Central memory CD8-positive, alpha-beta T cell (primary cell): Measurements from ENCODE around the gene HES4.

Source experiments
- ATAC-seq: fragments of 150-1000 bp; cut with Tn5 transposase; replicated peaks from 2 replicates; pipeline ENCODE4 v1.10.0; 2022; ENCODE audit warnings: mild to moderate bottlenecking, moderate FRiP score, moderate number of reproducible peaks; ENCODE audit not compliant: poor library complexity, severe bottlenecking; ENCODE audit errors: extremely low read depth
- DNase-seq, 2 donors: peaks; one replicate each; pipeline ENCODE4 v3.0.0; 2021; ENCODE audit warnings: low spot score in 2 of 2
- H3K27ac Mint-ChIP-seq: one replicate; pipeline ENCODE4 v1.8.0; 2022; ENCODE audit warnings: low read depth, mild to moderate bottlenecking, moderate library complexity, mixed read lengths
- H3K27me3 Mint-ChIP-seq: one replicate; pipeline ENCODE4 v1.8.0; 2022; ENCODE audit warnings: mixed read lengths
- H3K36me3 Mint-ChIP-seq: one replicate; pipeline ENCODE4 v1.8.0; 2022; ENCODE audit warnings: mild to moderate bottlenecking, moderate library complexity, mixed read lengths; ENCODE audit not compliant: insufficient read depth
- H3K4me1 Mint-ChIP-seq: one replicate; pipeline ENCODE4 v1.8.0; 2022; ENCODE audit warnings: mixed read lengths
- H3K4me3 Mint-ChIP-seq: one replicate; pipeline ENCODE4 v1.8.0; 2022; ENCODE audit warnings: mild to moderate bottlenecking, moderate library complexity, mixed read lengths
- H3K9me3 Mint-ChIP-seq: one replicate; pipeline ENCODE4 v1.8.0; 2022; ENCODE audit warnings: mixed read lengths

The HES4 gene

GRCh38 chr1:955474-955873, 44.4 kb downstream of the HES4 start:
- no peak overlapping the region for H3K27ac Mint-ChIP-seq
- ATAC-seq = no peak
- H3K9me3 Mint-ChIP-seq = no peaks in the 10 kb centered on the region
- peaks cover 27% of the 10 kb centered on the region for H3K4me1 Mint-ChIP-seq
- no peak for DNase-seq
- H3K27me3 Mint-ChIP-seq = no peaks in the 10 kb centered on the region
- no peak overlapping the region for H3K4me3 Mint-ChIP-seq
- H3K36me3 Mint-ChIP-seq = peaks cover 28% of the 10 kb centered on the region

- ATAC-seq (no peak), DNase-seq (no peak)
- H3K4me1 Mint-ChIP-seq = peaks cover 27% of the 10 kb centered on the region
- no peak overlapping the region for H3K4me3 Mint-ChIP-seq
- H3K27ac Mint-ChIP-seq = no peak overlapping the region
- H3K27me3 Mint-ChIP-seq = no peaks in the 10 kb centered on the region
- no peaks in the 10 kb centered on the region for H3K9me3 Mint-ChIP-seq
- peaks cover 28% of the 10 kb centered on the region for H3K36me3 Mint-ChIP-seq
Observed at GRCh38 chr1:954927-955326, 45.0 kb downstream of the HES4 start.

GRCh38 chr1:953524-954320, 46.2 kb downstream of the HES4 start:
- H3K9me3 Mint-ChIP-seq = no peaks in the 10 kb centered on the region
- peaks cover 27% of the 10 kb centered on the region for H3K4me1 Mint-ChIP-seq
- H3K27ac Mint-ChIP-seq = no peak overlapping the region
- ATAC-seq (no peak), DNase-seq (no peak)
- peaks cover 27% of the 10 kb centered on the region for H3K36me3 Mint-ChIP-seq
- H3K27me3 Mint-ChIP-seq = no peaks in the 10 kb centered on the region
- no peak overlapping the region for H3K4me3 Mint-ChIP-seq

- Mint-ChIP-seq H3K27me3 (no peaks in the 10 kb centered on the region), H3K9me3 (no peaks in the 10 kb centered on the region), H3K4me3 (no peak overlapping the region), H3K36me3 (peaks cover 25% of the 10 kb centered on the region), H3K4me1 (peaks cover 15% of the 10 kb centered on the region), H3K27ac (no peak overlapping the region)
- ATAC-seq = no peak
- no peak for DNase-seq
Observed at GRCh38 chr1:952603-953002, 47.3 kb downstream of the HES4 start.

- ATAC-seq = no peak
- H3K4me3 Mint-ChIP-seq = no peak overlapping the region
- no peaks in the 10 kb centered on the region for H3K9me3 Mint-ChIP-seq
- H3K27ac Mint-ChIP-seq = no peak overlapping the region
- H3K36me3 Mint-ChIP-seq = peaks cover 24% of the 10 kb centered on the region
- no peaks in the 10 kb centered on the region for H3K27me3 Mint-ChIP-seq
- no peak for DNase-seq
- peaks cover 11% of the 10 kb centered on the region for H3K4me1 Mint-ChIP-seq
Observed at GRCh38 chr1:952201-952600, 47.7 kb downstream of the HES4 start.

GRCh38 chr1:951364-951763, 48.5 kb downstream of the HES4 start:
- ATAC-seq (no peak), DNase-seq (no peak)
- H3K27ac Mint-ChIP-seq = no peak overlapping the region
- no peak overlapping the region for H3K4me3 Mint-ChIP-seq
- H3K9me3 Mint-ChIP-seq = no peaks in the 10 kb centered on the region
- H3K4me1 Mint-ChIP-seq = peaks cover 7% of the 10 kb centered on the region
- peaks cover 21% of the 10 kb centered on the region for H3K36me3 Mint-ChIP-seq
- H3K27me3 Mint-ChIP-seq = no peaks in the 10 kb centered on the region

GRCh38 chr1:950881-951280, 49.0 kb downstream of the HES4 start:
- no peaks in the 10 kb centered on the region for H3K27me3 Mint-ChIP-seq
- H3K4me3 Mint-ChIP-seq = no peak overlapping the region
- peaks cover 7% of the 10 kb centered on the region for H3K4me1 Mint-ChIP-seq

GRCh38 chr1:950268-950667, 49.6 kb downstream of the HES4 start:
- Mint-ChIP-seq H3K27ac (no peak overlapping the region), H3K36me3 (peaks cover 25% of the 10 kb centered on the region), H3K27me3 (no peaks in the 10 kb centered on the region), H3K4me1 (peaks cover 4% of the 10 kb centered on the region), H3K4me3 (no peak overlapping the region), H3K9me3 (no peaks in the 10 kb centered on the region)
- no peak for ATAC-seq
- no peak for DNase-seq

More at GRCh38 chr1:950881-951280, 49.0 kb downstream of the HES4 start:
- no peak for DNase-seq
- Mint-ChIP-seq H3K27ac (no peak overlapping the region), H3K9me3 (no peaks in the 10 kb centered on the region), H3K36me3 (peaks cover 23% of the 10 kb centered on the region)
- no peak for ATAC-seq
